Ascending aorta (tissue), 2 donors: ENCODE data around the gene GJA9. TPM values are rescaled to one million over a fixed set of nuclear protein-coding genes. Genes with fewer than 3 reads are reported as not detected.

Experiments
- DNase-seq, 2 donors: peaks; one replicate each; pipeline ENCODE4 v3.0.0-alpha.2; 2019; ENCODE audit warnings: low spot score in 2 of 2
- H3K27ac ChIP-seq, 2 donors: fragments of 200-600 bp; sonication (generic); one replicate each; pipeline ENCODE4 v1.5.1; 2016 to 2017; ENCODE audit warnings: mild to moderate bottlenecking in 1 of 2
- H3K27me3 ChIP-seq: fragments of 200-600 bp; sonication (generic); one replicate; pipeline ENCODE4 v1.5.1; 2017
- H3K36me3 ChIP-seq, 2 donors: fragments of 200-600 bp; sonication (generic); one replicate each; pipeline ENCODE4 v1.5.1; 2016
- H3K4me1 ChIP-seq, 2 donors: fragments of 200-600 bp; sonication (generic); one replicate each; pipeline ENCODE4 v1.5.1; 2016 to 2017; ENCODE audit warnings: mild to moderate bottlenecking in 1 of 2
- H3K4me3 ChIP-seq, 2 donors: fragments of 200-600 bp; sonication (generic); one replicate each; pipeline ENCODE4 v1.5.1; 2016 to 2017; ENCODE audit warnings: mild to moderate bottlenecking in 1 of 2
- H3K9me3 ChIP-seq, 2 donors: fragments of 200-600 bp; sonication (generic); one replicate each; pipeline ENCODE4 v1.5.1; 2016
- intact Hi-C: fragments of 100-400 bp; cut with DNase I; formaldehyde crosslinking; loops from one replicate; pipeline ENCODE4 v1.15.1; 2023
- total RNA-seq: library from RNA; depleted of rRNA; stranded (reverse); fragments of >200 nt; gene quantifications from one replicate; pipeline ENCODE4 v1.1.0, GENCODE V29; 2016
- TF ChIP-seq, protein P1 (sequence below), 3 experiments: fragments of 200-600 bp in 2 of 3; fragments of 450-650 bp in 1 of 3; sonication (generic) in 2 of 3; IDR thresholded peaks; one replicate each; pipeline ENCODE4 v1.5.1; 2016 to 2019; ENCODE audit warnings: antibody characterized with exemption in 3 of 3, mild to moderate bottlenecking in 1 of 3, moderate library complexity in 1 of 3

GJA9 gene
- total RNA-seq, 1 donor from 2014 or later: not detected

DNA sequence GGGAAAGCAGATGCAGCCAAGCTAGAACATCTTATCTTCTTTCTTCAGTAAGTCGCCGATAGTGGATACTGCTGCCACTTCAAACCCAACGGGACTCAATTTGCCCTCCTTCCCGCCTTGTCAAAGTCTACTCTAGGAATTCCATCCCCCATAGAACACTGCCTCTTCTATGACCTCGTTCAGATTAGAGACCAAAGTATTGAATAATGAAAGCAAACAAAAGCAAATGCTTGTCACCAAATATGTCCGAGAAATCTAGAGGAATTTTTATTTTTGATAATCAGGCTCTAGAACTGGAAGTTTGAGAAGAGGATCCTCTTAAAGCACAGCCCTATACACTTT, 21.0 kb downstream of the GJA9 start:
- no peaks in the 10 kb centered on the region for H3K27me3 ChIP-seq
- intact Hi-C loops: loop anchor here (10.0 kb wide), 1 partner anchor 1184 kb away; the partner anchor contains the start of gene CAP1
- TF ChIP-seq, protein P1, sequence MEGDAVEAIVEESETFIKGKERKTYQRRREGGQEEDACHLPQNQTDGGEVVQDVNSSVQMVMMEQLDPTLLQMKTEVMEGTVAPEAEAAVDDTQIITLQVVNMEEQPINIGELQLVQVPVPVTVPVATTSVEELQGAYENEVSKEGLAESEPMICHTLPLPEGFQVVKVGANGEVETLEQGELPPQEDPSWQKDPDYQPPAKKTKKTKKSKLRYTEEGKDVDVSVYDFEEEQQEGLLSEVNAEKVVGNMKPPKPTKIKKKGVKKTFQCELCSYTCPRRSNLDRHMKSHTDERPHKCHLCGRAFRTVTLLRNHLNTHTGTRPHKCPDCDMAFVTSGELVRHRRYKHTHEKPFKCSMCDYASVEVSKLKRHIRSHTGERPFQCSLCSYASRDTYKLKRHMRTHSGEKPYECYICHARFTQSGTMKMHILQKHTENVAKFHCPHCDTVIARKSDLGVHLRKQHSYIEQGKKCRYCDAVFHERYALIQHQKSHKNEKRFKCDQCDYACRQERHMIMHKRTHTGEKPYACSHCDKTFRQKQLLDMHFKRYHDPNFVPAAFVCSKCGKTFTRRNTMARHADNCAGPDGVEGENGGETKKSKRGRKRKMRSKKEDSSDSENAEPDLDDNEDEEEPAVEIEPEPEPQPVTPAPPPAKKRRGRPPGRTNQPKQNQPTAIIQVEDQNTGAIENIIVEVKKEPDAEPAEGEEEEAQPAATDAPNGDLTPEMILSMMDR (IDR thresholded peaks at IDR 0.05): no peak
- H3K36me3 ChIP-seq: peaks cover 7 to 11% of the 10 kb centered on the region in 2 donors
- peaks cover 6 to 28% of the 10 kb centered on the region in 2 donors for H3K4me1 ChIP-seq
- no peaks in the 10 kb centered on the region for H3K9me3 ChIP-seq
- peak overlapping the region in 1 of 2 donors; percentile 69 for H3K27ac ChIP-seq
- H3K4me3 ChIP-seq: peak overlapping the region; percentile 91 to 97
- DNase-seq: no peak

DNA sequence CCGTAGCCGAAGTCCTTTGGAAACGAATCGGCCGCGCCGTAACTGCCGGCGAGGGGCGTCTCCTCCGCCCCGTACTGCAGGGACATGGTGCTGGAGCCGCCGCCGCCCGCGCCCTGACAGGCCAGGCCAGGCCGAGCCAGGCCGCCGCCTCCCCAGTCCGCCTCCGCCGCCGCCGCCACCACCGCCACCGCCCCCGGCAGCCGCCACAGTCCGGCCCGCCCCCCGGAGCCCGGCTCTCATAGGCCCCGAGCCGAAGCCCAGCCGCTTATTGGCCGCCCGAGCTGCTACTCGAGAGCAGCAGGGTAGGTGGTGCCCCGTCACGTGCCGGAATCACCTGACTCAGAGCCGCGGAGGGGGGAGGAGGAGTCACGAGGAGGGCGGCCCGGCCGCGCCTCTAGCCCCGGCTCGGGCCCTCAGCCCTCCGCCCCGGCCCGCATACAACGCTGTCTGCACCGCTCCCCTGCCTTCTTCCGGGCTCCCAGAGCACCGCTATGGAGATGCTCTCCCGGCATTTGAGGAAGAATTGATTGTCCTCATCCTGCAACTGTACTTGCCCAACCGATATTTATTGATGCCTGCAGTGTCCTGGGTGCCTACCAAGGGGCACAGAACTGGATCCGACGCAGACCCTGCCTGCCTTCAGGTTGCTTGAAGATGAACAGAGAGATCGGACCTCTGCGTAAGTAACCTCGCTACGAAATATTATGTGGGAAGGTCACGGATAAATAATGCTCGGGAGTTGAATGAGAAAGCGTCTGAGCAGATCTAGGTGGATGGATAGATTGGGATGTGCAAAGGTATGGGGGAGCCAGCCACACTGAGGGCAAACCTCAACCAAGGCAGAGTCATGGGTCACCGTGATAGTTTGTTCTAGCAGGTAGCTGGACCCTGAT, 21.6 kb downstream of the GJA9 start, which contains the start of gene RRAGC:
Gene RRAGC, minus strand, starts transcription at position 212 of the 893 bp plus-strand sequence. Its CDS starts 126 bp downstream, at position 86.
- peaks cover 6 to 28% of the 10 kb centered on the region in 2 donors for H3K4me1 ChIP-seq
- H3K27ac ChIP-seq: peak within 1 kb of the TSS; percentile 80 to 93
- peak; percentile 100 for DNase-seq
- TF ChIP-seq, protein P1 (IDR thresholded peaks at IDR 0.05): no peak
- no peaks in the 10 kb centered on the region for H3K27me3 ChIP-seq
- peak within 1 kb of the TSS; percentile 91 to 97 for H3K4me3 ChIP-seq
- intact Hi-C loops: loop anchor here (1.0 to 10.0 kb wide), 5 partner anchors 13 to 1185 kb away; partner anchors contain the start of genes AKIRIN1, CAP1, MYCBP and NDUFS5
- no peaks in the 10 kb centered on the region for H3K9me3 ChIP-seq
- H3K36me3 ChIP-seq: peaks cover 14 to 15% of the 10 kb centered on the region in 2 donors

DNA sequence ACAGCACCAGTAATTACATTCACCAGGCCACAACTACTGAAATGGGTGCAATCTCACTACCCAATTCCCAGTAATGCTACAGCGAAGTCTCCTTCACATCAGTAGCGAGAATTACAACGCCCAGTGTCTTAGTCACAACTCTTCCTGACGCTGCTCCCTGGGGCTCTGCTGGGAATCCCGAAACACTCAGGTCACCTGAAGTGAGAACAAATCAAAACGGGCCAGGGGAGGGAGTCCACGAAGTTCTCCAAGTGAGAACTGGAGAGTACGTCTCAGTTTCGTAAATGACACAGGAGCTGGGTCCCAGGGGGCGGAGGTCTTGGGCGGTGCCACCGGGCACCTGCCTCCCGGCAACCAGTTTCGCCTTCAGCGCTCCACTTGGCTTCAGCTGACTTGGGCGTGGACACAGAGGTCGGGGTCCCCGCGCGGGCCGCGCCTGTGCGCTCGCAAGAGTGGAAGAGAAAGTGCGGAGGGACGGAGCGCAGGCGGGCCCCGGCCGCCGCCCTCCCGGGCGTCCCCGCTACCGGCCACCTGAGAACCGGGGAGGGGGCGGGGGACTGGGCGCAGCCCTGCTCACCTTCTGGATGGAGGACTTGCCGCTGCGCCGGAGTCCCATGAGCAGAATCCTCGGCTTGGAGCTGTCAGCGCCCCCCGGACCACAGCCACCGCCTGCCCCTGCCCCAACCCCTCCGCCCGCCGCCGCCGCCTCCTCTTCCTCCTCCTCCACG, 22.4 kb downstream of the GJA9 start:
- Histone ChIP-seq H3K27me3 (no peaks in the 10 kb centered on the region), H3K4me1 (peaks cover 6 to 28% of the 10 kb centered on the region in 2 donors), H3K4me3 (peak overlapping the region; percentile 91 to 97), H3K36me3 (peaks cover 15 to 20% of the 10 kb centered on the region in 2 donors), H3K27ac (peak overlapping the region; percentile 80 to 93), H3K9me3 (no peaks in the 10 kb centered on the region)
- intact Hi-C loops: loop anchor here (1.0 to 10.0 kb wide), 4 partner anchors 14 to 844 kb away; partner anchors contain the start of genes AKIRIN1, MYCBP, NDUFS5 and UTP11
- TF ChIP-seq, protein P1 (IDR thresholded peaks at IDR 0.05): no peak
- DNase-seq: peak; percentile 18 to 84

DNA sequence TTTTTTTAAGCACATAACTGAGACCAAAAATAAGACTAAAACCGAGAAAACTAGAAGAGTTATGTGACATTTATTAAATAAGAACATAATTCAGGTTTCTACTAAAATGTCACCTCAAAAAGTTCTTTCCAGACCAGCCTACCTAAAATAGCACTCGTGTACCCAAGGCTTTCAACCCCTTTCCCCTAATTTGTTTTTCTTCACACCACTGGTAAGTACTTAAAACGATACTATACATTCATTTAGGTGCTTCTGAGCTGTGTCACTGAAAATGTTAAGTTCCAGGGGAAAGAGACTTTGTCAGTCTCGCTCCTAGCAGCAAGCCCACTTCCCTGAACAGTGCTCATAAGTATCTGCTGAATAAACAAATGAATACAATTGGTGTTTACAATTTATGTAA, 28.6 kb downstream of the GJA9 start:
- intact Hi-C loops: loop anchor here (10.0 kb wide), 2 partner anchors 172 to 838 kb away; partner anchors contain the start of genes NDUFS5 and UTP11

DNA sequence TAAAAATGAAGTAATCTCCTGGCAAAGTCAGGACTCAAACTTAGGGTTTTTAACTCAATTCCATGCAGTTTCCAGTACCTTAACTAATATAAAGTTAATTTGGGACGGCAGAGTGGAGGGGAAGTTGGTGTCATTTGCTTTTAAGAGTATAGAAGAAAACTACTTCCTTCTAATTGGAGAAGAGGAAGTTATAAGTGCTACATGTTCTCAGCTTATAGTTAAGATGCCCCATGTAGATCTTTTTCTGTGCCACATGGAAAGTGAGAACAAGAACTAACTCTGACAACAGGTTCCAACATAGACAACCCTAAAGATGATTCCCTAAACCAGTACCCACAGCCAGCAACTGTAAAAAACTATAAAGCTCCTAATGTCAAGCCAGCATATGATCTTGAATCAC, 33.3 kb downstream of the GJA9 start:
- H3K9me3 ChIP-seq: no peaks in the 10 kb centered on the region
- H3K36me3 ChIP-seq: peaks cover 24 to 84% of the 10 kb centered on the region in 2 donors
- TF ChIP-seq, protein P1 (IDR thresholded peaks at IDR 0.05): no peak
- no peak overlapping the region for H3K4me3 ChIP-seq
- no peak overlapping the region for H3K27ac ChIP-seq
- no peak for DNase-seq
- no peaks in the 10 kb centered on the region for H3K27me3 ChIP-seq
- no peaks in the 10 kb centered on the region for H3K4me1 ChIP-seq
- intact Hi-C loops: no loop called here

More for the DNA sequence above, 28.6 kb downstream of the GJA9 start:
- Histone ChIP-seq H3K4me3 (no peak overlapping the region), H3K9me3 (no peaks in the 10 kb centered on the region), H3K36me3 (peaks cover 28 to 72% of the 10 kb centered on the region in 2 donors), H3K4me1 (peaks cover 0 to 10% of the 10 kb centered on the region in 2 donors), H3K27me3 (no peaks in the 10 kb centered on the region), H3K27ac (no peak overlapping the region)
- TF ChIP-seq, protein P1 (IDR thresholded peaks at IDR 0.05): no peak
- no peak for DNase-seq
